ENCODE results near the gene ADSL.

Gene ADSL

DNA sequence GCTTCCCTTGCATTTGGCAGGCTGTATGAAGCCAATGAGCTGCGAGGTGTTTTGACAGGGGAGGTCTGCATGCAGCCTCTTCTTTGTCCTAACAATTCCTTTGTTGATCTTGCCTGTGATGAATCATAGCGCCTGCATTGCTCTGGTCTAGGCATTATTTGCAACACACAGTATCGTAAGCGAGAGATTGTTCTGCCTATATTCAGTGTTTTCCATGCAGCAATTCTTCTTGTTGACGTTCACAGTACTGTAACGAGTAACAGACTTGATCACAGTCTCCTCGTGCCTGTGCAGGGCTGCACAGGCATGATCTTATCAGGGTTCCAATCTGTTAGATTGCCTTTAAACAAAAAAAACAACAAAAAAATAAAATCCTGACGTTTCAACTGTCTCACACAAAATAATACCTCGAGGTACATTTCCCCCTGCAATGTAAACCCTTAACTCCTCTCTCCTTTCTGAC lies 13.9 kb upstream of the ADSL start:
- ATAC-seq, result no peak; the same call in 2 of the 3 replicates
- TF ChIP-seq ZNF70 (CRISPR knock-in tag; IDR thresholded peaks at IDR 0.05) (peak; percentile 17; the same call in 1 of the 2 replicates), RARB (CRISPR knock-in tag; IDR thresholded peaks at IDR 0.05) (no peak)

DNA sequence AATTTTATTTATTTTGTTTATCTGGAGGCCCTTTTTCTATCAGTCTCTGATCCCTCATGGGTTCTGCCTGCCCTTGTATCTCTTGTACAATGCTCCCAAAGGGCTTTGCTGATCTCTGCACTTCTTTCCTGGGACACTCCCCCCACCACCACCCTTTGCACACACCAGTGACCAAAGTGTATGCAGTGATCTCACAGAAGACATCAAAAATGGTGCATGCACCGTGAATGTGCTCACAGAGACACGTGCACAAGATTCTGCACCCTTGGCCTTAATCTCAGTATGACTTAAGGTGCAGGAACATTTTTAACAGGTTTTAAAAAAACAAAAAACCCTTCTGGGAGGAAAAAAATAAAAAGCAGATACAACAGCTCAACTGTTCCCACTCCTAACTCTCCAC lies 12.2 kb upstream of the ADSL start:
- no peak for TF ChIP-seq ZC3H10 (CRISPR knock-in tag; IDR thresholded peaks at IDR 0.05)
- TF ChIP-seq ESRRG (CRISPR knock-in tag; IDR thresholded peaks at IDR 0.05), result no peak
- no peak for TF ChIP-seq POU6F1 (CRISPR knock-in tag; IDR thresholded peaks at IDR 0.05; ENCODE audit: borderline replicate concordance, low read depth)
- no peak for TF ChIP-seq BACH2 (CRISPR knock-in tag; IDR thresholded peaks at IDR 0.05; ENCODE audit: borderline replicate concordance)
- TF ChIP-seq SNAI2 (CRISPR knock-in tag; IDR thresholded peaks at IDR 0.05), result no peak
- no peak for TF ChIP-seq ZNF8 (CRISPR knock-in tag; IDR thresholded peaks at IDR 0.05)
- TF ChIP-seq RARB (CRISPR knock-in tag; IDR thresholded peaks at IDR 0.05), result no peak
- TF ChIP-seq ARNTL (CRISPR knock-in tag; IDR thresholded peaks at IDR 0.05; ENCODE audit: borderline replicate concordance, low read depth), result no peak
- TF ChIP-seq ZFP30 (CRISPR knock-in tag; IDR thresholded peaks at IDR 0.05), result no peak
- TF ChIP-seq ZFP3 (CRISPR knock-in tag; IDR thresholded peaks at IDR 0.05), result no peak
- no peak for TF ChIP-seq ZNF565 (CRISPR knock-in tag; conservative IDR thresholded peaks at IDR 0.05; ENCODE audit: low read depth)
- no peak for TF ChIP-seq OSR1 (CRISPR knock-in tag; IDR thresholded peaks at IDR 0.05)
- TF ChIP-seq GLIS3 (CRISPR knock-in tag; IDR thresholded peaks at IDR 0.05), result no peak
- TF ChIP-seq, protein P1, sequence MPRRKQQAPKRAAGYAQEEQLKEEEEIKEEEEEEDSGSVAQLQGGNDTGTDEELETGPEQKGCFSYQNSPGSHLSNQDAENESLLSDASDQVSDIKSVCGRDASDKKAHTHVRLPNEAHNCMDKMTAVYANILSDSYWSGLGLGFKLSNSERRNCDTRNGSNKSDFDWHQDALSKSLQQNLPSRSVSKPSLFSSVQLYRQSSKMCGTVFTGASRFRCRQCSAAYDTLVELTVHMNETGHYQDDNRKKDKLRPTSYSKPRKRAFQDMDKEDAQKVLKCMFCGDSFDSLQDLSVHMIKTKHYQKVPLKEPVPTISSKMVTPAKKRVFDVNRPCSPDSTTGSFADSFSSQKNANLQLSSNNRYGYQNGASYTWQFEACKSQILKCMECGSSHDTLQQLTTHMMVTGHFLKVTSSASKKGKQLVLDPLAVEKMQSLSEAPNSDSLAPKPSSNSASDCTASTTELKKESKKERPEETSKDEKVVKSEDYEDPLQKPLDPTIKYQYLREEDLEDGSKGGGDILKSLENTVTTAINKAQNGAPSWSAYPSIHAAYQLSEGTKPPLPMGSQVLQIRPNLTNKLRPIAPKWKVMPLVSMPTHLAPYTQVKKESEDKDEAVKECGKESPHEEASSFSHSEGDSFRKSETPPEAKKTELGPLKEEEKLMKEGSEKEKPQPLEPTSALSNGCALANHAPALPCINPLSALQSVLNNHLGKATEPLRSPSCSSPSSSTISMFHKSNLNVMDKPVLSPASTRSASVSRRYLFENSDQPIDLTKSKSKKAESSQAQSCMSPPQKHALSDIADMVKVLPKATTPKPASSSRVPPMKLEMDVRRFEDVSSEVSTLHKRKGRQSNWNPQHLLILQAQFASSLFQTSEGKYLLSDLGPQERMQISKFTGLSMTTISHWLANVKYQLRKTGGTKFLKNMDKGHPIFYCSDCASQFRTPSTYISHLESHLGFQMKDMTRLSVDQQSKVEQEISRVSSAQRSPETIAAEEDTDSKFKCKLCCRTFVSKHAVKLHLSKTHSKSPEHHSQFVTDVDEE (CRISPR knock-in tag; IDR thresholded peaks at IDR 0.05), result no peak
- TF ChIP-seq PPARA (CRISPR knock-in tag; IDR thresholded peaks at IDR 0.05; ENCODE audit: borderline replicate concordance), result no peak
- no peak for ATAC-seq

DNA sequence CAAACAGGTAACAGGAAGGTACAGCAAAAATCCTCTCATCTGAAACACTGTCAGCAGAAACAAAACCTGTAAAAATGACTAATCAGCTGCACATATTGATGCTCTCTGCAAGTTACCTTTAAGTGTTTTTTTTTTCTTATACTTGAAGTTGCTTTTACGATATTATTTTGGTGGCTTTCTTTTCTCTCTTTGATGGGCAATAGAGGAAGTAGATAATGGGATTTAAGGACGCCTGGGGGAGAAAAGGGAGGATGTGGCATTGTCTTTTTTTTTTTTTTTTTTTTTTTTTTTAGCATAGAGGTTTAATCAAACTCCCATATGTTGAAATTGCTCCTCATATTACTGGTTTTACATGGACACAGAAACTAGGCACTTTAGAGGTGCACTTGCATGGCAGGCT lies 11.4 kb upstream of the ADSL start:
- TF ChIP-seq RARB (CRISPR knock-in tag; IDR thresholded peaks at IDR 0.05) (no peak), TOX (CRISPR knock-in tag; IDR thresholded peaks at IDR 0.05; ENCODE audit: borderline replicate concordance) (no peak), ARNTL (CRISPR knock-in tag; IDR thresholded peaks at IDR 0.05; ENCODE audit: borderline replicate concordance, low read depth) (no peak)
- no peak for ATAC-seq

GRCh38 chr22:40335358-40335757 lies 10.9 kb upstream of the ADSL start:
- ATAC-seq, result no peak
- TF ChIP-seq, protein P1 (CRISPR knock-in tag; IDR thresholded peaks at IDR 0.05), result no peak
- TF ChIP-seq PPARA (CRISPR knock-in tag; IDR thresholded peaks at IDR 0.05; ENCODE audit: borderline replicate concordance), result no peak
- TF ChIP-seq ISL1 (CRISPR knock-in tag; IDR thresholded peaks at IDR 0.05), result no peak
- TF ChIP-seq CSRNP3 (CRISPR knock-in tag; IDR thresholded peaks at IDR 0.05), result no peak
- TF ChIP-seq GLIS3 (CRISPR knock-in tag; IDR thresholded peaks at IDR 0.05), result no peak
- TF ChIP-seq ZFP3 (CRISPR knock-in tag; IDR thresholded peaks at IDR 0.05), result no peak
- TF ChIP-seq SNAI2 (CRISPR knock-in tag; IDR thresholded peaks at IDR 0.05), result no peak
- TF ChIP-seq ZC3H10 (CRISPR knock-in tag; IDR thresholded peaks at IDR 0.05), result no peak
- no peak for TF ChIP-seq ZNF8 (CRISPR knock-in tag; IDR thresholded peaks at IDR 0.05)
- no peak for TF ChIP-seq POU6F1 (CRISPR knock-in tag; IDR thresholded peaks at IDR 0.05; ENCODE audit: borderline replicate concordance, low read depth)
- TF ChIP-seq BACH2 (CRISPR knock-in tag; IDR thresholded peaks at IDR 0.05; ENCODE audit: borderline replicate concordance), result no peak
- no peak for TF ChIP-seq RARB (CRISPR knock-in tag; IDR thresholded peaks at IDR 0.05)
- TF ChIP-seq, protein P2, sequence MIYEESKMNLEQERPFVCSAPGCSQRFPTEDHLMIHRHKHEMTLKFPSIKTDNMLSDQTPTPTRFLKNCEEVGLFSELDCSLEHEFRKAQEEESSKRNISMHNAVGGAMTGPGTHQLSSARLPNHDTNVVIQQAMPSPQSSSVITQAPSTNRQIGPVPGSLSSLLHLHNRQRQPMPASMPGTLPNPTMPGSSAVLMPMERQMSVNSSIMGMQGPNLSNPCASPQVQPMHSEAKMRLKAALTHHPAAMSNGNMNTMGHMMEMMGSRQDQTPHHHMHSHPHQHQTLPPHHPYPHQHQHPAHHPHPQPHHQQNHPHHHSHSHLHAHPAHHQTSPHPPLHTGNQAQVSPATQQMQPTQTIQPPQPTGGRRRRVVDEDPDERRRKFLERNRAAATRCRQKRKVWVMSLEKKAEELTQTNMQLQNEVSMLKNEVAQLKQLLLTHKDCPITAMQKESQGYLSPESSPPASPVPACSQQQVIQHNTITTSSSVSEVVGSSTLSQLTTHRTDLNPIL (CRISPR knock-in tag; IDR thresholded peaks at IDR 0.05; ENCODE audit: low read depth), result no peak
- TF ChIP-seq OSR1 (CRISPR knock-in tag; IDR thresholded peaks at IDR 0.05), result no peak
- TF ChIP-seq ARNTL (CRISPR knock-in tag; IDR thresholded peaks at IDR 0.05; ENCODE audit: borderline replicate concordance, low read depth), result no peak
